GM23338 (cell line): ENCODE data around the gene POLDIP3.

Experiments
- CREB1 ChIP-seq: fragments of 250-450 bp; sonication (Bioruptor Pico); IDR thresholded peaks from 2 replicates; pipeline ENCODE4 v1.5.0; 2020; ENCODE audit warnings: low read depth, mild to moderate bottlenecking, moderate library complexity
- EZH2 ChIP-seq: fragments of 200-600 bp; sonication (generic); IDR thresholded peaks from one replicate; pipeline ENCODE4 v1.8.0; 2017; ENCODE audit warnings: antibody characterized with exemption, mild to moderate bottlenecking, low read depth; ENCODE audit not compliant: unreplicated experiment
- JUNB ChIP-seq: IDR thresholded peaks from one replicate; pipeline ENCODE4 v1.6.1; 2016; ENCODE audit warnings: antibody characterized with exemption; ENCODE audit not compliant: unreplicated experiment
- POLR2AphosphoS5 ChIP-seq: IDR thresholded peaks from 2 replicates; pipeline ENCODE4 v1.6.1; 2016; ENCODE audit warnings: antibody characterized with exemption, low read depth
- TF ChIP-seq, protein P1 (sequence below), 2 experiments: fragments of 200-600 bp in 1 of 2; sonication (generic) in 1 of 2; conservative IDR thresholded peaks; 2 replicates each; pipeline versions ENCODE4 v1.5.1 to v1.6.1; 2016 to 2017; ENCODE audit warnings: antibody characterized with exemption in 2 of 2, low read depth in 2 of 2, mild to moderate bottlenecking in 2 of 2, moderate library complexity in 1 of 2
- TF ChIP-seq, protein P2 (sequence below): IDR thresholded peaks from 2 replicates; pipeline ENCODE4 v1.6.1; 2016; ENCODE audit warnings: antibody characterized with exemption

DNA sequence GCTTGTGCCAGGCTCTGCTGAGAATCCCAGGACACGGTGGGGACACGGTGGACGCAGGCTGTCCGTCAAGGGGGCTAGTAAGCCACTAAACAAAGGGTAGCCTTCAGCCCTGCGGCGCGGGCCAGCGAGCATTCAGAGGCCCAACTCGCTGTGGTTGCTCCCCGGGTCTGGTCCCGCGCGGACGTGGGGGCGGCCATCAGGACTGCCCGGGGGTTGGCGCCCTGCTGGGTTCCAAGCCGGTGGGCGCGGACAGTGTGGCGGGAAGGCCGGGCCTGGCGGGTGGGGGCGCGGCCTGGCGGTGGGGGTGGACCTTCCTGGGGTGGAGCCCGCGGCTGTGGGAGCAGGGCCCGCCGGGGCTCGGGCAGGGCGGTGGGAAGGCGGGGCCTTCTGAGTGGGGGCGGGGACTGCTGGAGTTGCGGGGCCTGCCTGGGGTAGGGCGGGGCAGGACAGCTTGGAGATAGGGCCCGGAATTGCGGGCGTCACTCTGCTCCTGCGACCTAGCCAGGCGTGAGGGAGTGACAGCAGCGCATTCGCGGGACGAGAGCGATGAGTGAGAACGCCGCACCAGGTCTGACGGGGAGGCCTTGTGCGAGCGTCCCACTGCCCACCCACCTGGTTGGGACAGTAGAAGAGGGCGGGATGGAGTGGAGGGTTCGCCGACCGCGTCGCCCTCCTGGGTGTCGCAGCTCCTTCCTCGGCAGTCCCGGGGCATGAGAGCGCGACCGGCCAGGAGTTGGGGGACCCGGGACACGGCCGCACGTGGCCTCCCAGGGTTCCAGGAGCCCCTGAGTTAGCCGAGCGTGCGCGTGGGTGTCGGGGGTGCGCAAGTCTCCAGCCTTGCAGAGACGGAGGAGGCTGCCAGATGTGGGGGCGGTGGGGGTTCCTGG, 61.0 kb downstream of the POLDIP3 start, which contains the start of gene SERHL2:
- no peak for TF ChIP-seq CREB1
- TF ChIP-seq, protein P1, sequence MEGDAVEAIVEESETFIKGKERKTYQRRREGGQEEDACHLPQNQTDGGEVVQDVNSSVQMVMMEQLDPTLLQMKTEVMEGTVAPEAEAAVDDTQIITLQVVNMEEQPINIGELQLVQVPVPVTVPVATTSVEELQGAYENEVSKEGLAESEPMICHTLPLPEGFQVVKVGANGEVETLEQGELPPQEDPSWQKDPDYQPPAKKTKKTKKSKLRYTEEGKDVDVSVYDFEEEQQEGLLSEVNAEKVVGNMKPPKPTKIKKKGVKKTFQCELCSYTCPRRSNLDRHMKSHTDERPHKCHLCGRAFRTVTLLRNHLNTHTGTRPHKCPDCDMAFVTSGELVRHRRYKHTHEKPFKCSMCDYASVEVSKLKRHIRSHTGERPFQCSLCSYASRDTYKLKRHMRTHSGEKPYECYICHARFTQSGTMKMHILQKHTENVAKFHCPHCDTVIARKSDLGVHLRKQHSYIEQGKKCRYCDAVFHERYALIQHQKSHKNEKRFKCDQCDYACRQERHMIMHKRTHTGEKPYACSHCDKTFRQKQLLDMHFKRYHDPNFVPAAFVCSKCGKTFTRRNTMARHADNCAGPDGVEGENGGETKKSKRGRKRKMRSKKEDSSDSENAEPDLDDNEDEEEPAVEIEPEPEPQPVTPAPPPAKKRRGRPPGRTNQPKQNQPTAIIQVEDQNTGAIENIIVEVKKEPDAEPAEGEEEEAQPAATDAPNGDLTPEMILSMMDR (conservative IDR thresholded peaks at IDR 0.05; ENCODE audit: low read depth in 2 of 2): no peak
- TF ChIP-seq POLR2AphosphoS5: peak; percentile 61
- TF ChIP-seq JUNB: no peak
- no peak for TF ChIP-seq EZH2
- TF ChIP-seq, protein P2, sequence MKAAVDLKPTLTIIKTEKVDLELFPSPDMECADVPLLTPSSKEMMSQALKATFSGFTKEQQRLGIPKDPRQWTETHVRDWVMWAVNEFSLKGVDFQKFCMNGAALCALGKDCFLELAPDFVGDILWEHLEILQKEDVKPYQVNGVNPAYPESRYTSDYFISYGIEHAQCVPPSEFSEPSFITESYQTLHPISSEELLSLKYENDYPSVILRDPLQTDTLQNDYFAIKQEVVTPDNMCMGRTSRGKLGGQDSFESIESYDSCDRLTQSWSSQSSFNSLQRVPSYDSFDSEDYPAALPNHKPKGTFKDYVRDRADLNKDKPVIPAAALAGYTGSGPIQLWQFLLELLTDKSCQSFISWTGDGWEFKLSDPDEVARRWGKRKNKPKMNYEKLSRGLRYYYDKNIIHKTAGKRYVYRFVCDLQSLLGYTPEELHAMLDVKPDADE: no peak
